Ovary (tissue), 3 donors: ENCODE measurements around the gene MIPEP.

Experiments
- CTCF ChIP-seq, 3 donors: fragments of 450-650 bp in 2 of 3; fragments of 200-600 bp in 1 of 3; IDR thresholded peaks; one replicate each; pipeline versions ENCODE4 v1.5.1 to v1.8.0; 2016 to 2022; ENCODE audit warnings: antibody characterized with exemption in 3 of 3, mild to moderate bottlenecking in 1 of 3
- EP300 ChIP-seq: sonication (generic); formaldehyde crosslinking; IDR thresholded peaks from one replicate; pipeline ENCODE4 v1.6.1; 2017; ENCODE audit warnings: antibody characterized with exemption
- donor health status: DM: no; HTN: no; CAD: no.

- TF ChIP-seq CTCF (IDR thresholded peaks at IDR 0.05): no peak
- no peak for TF ChIP-seq EP300
Observed at GRCh38 chr13:23695196-23695595, 194.0 kb downstream of the MIPEP start.
